Stimulated activated CD4-positive, alpha-beta T cell treated with anti-CD3 and anti-CD28 coated beads, Interleukin-12 subunit alpha, Interleukin-12 subunit beta, amount 100 ng/mL, for 24 hours (primary cell): Measurements from ENCODE around the gene NRDC.
"Not testable (repeated sequence)": the region's sequence is repeated elsewhere in the genome, so short reads cannot be mapped to it uniquely, and the experiment has no call there.

ENCODE experiments used
- DNase-seq, 2 experiments: peaks; one replicate each; pipeline ENCODE4 v3.0.0-alpha.2; 2020; ENCODE audit warnings: low read depth in 2 of 2

NRDC gene

GRCh38 chr1:51840743-51841461 is 37.6 kb downstream of the NRDC start:
- DNase-seq = no peak

DNA sequence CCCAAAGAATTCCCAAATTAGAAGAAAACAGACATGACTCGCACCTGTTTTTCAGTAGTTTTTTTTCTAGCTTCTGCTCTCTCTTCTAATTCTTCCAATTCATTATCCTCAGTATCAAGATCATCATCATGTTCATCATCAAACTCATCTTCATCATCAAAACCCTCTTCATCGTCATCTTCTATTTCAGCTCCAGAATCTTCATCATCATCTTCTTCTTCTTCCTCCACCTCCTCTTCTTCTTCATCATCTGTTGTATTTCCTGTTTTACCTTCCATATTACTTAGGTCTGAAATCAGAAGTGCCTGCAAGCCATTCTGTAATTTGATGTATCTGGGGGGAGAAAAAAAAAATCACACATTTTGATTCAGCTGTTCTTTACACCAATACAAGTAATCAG is 38.3 kb downstream of the NRDC start:
- DNase-seq = no peak

DNA sequence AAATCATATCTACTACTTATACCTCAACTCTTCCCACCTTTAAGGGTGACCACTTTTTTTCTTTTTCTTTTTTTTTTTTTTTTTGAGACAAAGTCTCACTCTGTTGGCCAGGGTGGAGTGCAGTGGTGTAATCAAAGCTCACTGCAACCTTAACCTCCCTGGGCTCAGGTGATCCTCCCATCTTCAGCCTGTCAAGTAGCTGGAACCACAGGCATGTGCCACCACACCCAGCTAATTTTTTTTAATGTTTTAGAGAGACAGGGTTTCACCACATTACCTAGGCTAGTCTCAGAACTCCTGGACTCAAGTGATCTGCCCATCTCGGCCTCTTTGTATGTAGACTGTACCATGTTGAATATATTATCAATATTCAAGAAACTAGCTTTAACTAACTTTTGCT is 39.4 kb downstream of the NRDC start:
- no peak for DNase-seq

- DNase-seq = no peak
These were observed 41.3 kb downstream of the NRDC start for GRCh38 chr1:51837243-51837642.

DNA sequence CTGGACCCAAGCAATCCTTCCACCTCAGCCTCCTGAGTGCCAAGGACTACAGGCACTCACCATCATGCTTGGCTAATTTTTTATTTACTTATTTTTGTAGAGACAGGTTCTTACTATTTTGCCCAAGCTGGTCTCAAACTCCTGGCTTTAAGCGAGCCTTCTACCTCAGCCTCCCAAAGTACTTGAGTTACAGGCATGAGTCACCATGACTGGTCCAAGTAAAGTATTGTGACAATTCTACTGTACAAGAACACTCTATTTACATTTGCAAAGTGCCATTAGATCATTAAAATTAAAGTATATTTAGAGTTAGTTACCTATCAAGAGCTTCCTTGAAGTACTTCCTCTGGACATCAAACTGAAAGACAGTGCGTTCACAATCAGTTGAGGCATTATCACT is 44.8 kb downstream of the NRDC start:
- no peak for DNase-seq

DNA sequence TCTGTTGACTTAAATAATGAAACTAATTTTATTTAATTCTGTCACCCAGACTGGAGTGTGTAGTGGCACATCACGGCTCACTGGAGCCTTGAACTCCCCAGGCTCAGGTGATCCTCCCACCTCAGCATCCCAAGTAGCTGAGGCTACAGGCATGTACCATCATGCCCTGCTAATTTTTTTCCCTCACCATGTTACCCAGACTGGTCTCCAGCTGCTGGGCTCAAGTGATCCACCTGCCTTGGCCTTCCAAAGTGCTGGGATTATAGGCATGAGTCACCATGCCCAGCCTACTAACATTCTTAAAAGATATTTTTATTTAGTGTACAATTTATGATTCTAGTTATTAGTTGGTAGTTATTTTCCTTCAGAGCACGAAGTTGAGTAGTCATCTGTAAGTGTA is 49.5 kb downstream of the NRDC start:
- DNase-seq = no peak

GRCh38 chr1:51819810-51820209 is 58.7 kb downstream of the NRDC start:
- DNase-seq = no peak

- not testable (repeated sequence) for DNase-seq
These were observed 59.5 kb downstream of the NRDC start for GRCh38 chr1:51819021-51819420.

DNA sequence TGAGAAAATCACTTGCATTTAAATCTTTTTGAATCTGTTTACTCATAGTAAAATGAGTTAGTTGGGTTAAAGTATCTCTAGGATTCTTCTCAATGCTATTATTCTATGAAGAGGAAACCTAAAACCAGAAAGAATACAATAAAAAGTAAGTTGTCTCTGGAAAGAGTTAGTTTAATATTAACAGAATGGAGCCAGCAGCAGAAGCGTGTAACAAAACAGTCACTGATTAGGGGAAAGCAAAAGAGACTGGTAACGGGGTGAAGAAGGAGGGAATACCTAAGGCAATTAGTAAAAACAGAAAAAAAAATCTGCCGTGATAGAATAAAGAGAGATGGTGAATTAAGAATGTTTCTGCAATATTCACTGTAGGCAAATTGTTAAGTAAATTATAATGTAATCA is 60.0 kb downstream of the NRDC start:
- no peak for DNase-seq

GRCh38 chr1:51814513-51814912 is 64.0 kb downstream of the NRDC start:
- DNase-seq = no peak

GRCh38 chr1:51799372-51799771 is 79.2 kb downstream of the NRDC start:
- no peak for DNase-seq

DNA sequence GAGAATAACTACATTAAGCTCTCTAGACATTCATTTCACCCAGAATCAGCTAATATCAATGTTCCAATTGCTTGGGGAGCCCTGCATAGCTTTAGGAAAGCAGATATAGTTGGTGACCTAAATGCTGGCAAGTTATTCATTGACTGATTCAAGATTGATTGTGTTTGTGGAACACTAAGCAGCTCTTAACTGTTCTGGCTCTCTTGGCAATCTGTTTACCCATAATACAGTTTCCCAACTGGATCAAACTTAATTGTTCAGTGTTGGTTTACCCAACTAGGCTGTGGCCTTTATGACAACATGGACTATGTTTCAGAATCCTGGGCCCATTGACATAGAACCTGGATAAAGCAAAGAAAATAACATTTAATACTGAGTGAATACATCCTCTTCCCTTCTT is 83.7 kb downstream of the NRDC start:
- DNase-seq = no peak

- no peak for DNase-seq
These were observed 84.3 kb downstream of the NRDC start for GRCh38 chr1:51794260-51794659.

DNA sequence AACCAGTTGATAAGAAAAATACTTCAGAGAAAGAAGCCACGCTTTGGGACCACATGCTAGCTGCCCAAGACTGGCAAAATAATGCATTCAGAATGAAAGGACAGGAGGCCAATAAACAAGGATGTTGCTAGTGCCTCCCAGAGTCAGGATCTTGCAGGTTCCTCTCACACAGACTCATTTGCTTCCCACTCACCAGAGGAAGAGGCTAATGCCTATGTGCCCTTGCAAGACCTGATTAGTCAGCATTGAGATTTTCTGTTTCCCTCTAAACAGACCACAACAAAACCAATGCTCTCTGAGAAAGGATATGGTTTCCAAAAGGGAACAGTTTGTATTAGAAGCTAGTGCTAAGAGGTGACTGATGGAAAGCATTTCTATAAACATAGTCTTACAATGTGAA is 85.7 kb downstream of the NRDC start:
- no peak for DNase-seq

- DNase-seq = no peak
These were observed 86.6 kb downstream of the NRDC start for GRCh38 chr1:51791888-51792287.

DNA sequence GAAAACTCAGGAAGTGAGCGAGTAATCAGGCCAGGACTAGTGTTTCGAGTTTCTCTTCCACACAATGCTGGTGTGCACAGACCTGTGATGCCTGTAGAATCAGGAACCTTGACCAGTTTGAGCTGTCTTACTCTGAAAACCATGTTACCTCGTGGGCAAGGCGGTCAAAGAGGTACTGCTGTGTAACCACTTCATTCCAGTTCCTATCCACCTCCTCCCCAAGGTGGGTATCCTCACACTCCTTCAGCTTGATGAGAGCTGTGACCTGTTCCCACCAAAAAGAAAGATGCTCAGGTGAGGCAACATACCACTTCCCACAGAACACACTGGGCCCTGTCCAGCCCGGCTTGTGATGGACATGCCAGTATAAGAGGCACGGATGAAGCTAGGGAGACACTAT is 88.1 kb downstream of the NRDC start:
- no peak for DNase-seq

- no peak for DNase-seq
These were observed 89.2 kb downstream of the NRDC start for GRCh38 chr1:51789342-51789741.

GRCh38 chr1:51788938-51789337 is 89.6 kb downstream of the NRDC start:
- DNase-seq = no peak

DNA sequence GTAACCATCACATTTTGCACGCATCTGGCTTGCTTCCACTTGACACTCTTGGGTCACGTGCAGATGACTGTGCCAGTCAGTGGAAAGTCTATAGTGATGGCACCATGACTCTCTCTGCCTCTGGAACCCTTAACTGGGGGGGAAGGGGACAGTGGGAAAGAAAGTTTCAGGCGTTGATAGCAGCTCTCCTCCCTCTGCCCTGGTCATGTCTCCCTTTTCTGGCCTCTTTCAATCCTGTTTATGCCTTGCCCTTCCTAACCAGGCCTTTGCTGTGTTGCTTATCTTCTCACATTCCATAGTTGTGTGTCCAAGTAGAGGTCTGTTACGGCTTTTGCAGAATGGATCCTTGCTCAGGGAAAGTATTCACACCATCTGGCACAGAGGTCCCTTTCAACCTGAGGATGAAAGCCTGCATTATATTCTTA is 93.5 kb downstream of the NRDC start:
- DNase-seq = no peak

- no peak for DNase-seq
These were observed 97.6 kb downstream of the NRDC start for GRCh38 chr1:51780927-51781326.

DNA sequence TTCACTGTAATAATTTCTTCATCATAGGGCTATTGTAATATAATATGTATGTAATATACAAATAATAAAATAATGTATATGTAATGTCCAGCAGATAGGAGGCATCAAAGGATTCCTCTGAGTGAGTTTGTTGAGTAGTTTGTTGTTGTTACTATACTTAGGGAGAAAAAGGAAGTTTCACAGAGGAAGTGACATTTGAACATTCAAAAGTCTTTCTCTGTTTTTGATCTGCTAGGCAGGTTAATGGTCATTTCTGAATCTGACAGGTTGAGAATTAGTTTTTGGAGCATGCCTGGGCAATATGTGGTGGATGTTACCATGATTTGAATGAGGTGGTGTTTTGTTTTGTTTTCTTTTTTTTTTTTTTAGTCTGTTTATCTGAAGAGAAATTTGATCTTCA is 102.1 kb downstream of the NRDC start:
- no peak for DNase-seq

DNA sequence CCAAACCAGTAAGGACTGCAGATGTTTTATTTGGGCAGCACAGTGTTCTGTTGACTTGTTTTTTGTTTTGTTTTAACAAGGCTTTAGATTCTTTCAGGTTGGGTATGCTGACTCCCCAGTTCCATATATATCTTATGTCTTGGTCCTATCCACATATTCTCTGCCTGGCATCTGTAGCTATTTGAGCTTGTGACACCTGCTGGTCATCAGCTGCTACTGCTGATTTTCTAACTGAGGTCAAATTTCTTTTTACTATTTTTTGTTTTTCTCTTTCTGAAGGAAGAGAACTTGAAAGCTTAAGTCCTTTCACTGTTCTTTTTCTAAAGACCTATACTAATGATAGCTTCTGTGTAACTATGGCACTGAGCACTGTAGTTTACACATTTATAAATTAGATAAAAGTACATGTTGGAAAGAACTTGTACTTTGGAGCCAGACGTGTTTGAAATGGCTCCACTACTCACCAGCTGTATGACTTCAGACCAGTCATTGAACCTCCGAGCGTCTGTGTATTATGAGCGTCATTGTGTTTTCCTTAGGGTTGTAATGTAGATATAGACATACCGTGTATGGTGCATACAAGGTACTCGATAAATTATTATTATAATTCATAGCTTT is 109.4 kb downstream of the NRDC start:
- no peak for DNase-seq

GRCh38 chr1:51761351-51761750 is 117.2 kb downstream of the NRDC start:
- DNase-seq = no peak

DNA sequence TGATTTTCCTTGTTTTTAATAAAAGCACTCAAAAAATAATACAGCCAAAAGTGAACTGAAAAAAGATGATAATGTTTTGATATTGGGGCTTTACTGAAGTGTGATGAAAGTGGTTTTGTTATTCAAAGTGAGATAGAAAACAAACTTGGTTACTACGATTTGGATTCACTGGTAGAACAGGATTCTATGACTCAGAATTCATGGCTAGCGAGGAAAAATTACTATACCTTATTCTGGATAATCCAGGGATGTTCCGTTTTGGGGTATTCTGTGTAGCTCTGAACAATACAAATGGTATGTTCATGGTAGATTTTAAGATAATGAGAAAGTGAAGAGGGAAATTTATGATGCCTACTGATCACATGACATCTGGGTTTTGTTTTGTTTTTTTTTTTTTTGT is 117.7 kb downstream of the NRDC start:
- no peak for DNase-seq
